ENCODE measurements around the gene SBNO2.
"Not testable (repeated sequence)": the region's sequence is repeated elsewhere in the genome, so short reads cannot be mapped to it uniquely, and the experiment has no call there.

Gene SBNO2

GRCh38 chr19:1206150-1206863 is 32.2 kb upstream of the SBNO2 start:
- DNase-seq (ENCODE audit: low read depth) = no peak
- TF ChIP-seq CTCF (conservative IDR thresholded peaks at IDR 0.05; ENCODE audit: low read depth, low read length) = no peak
- H3K4me3 ChIP-seq (ENCODE audit: low read depth, low read length) = peak overlapping the region; percentile 73

GRCh38 chr19:1205114-1206099 is 31.3 kb upstream of the SBNO2 start, which contains the start of gene STK11:
Gene STK11, plus strand, starts transcription at chr19:1205778. Its CDS starts 1,136 bp downstream, at chr19:1206914.
- DNase-seq (ENCODE audit: low read depth) = peak; percentile 98
- peak within 1 kb of the TSS; percentile 73 for H3K4me3 ChIP-seq (ENCODE audit: low read depth, low read length)
- TF ChIP-seq CTCF (conservative IDR thresholded peaks at IDR 0.05; ENCODE audit: low read depth, low read length) = no peak

- DNase-seq (ENCODE audit: low read depth); H3K4me3 ChIP-seq (ENCODE audit: low read depth, low read length): not testable (repeated sequence)
Measured at GRCh38 chr19:1200614-1201013, 26.5 kb upstream of the SBNO2 start.

DNA sequence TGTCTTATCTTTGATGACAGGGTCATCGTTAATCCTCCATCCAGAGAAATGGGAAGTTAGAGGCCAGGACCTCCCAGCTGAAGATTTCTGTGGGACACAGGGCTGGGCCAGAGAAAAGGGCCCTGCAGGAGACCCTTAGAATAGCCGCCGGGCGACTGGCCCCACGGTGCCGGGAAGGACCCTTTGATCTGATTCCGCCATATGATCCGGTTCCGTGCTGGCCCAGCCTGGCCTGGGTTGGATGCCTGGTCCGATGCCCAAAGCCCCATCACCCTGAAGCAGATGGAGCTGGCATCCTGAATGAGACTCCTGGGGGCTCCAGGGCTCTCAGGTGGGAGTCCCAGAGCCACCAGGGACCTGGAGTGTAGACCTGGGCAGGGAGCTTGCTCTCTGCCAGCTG is 25.5 kb upstream of the SBNO2 start:
- no peak for TF ChIP-seq CTCF (conservative IDR thresholded peaks at IDR 0.05; ENCODE audit: low read depth, low read length)
- no peak for DNase-seq (ENCODE audit: low read depth)
- H3K4me3 ChIP-seq (ENCODE audit: low read depth, low read length) = no peak overlapping the region

DNA sequence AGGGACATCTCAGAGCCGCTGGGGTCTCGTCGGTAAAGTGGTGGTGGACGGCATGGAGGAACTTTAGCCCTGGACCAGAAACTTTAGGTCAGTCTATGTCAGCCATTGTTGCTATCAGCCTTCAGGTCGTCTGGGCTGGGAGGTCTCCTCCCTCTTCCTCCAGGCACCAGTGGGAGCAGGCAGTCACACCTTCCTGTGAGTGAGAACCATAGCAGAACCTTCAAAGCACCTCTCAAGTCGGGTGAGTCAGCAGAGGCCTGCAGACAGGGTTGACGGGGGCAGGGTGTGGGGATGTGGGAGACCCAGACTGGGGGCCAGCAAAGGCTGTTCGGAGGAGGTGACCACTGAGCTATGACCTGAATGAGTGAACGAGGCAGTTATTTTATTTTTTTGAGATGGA is 15.4 kb upstream of the SBNO2 start:
- no peak for TF ChIP-seq CTCF (conservative IDR thresholded peaks at IDR 0.05; ENCODE audit: low read depth, low read length)
- DNase-seq (ENCODE audit: low read depth) = peak; percentile 48
- no peak overlapping the region for H3K4me3 ChIP-seq (ENCODE audit: low read depth, low read length)

- H3K4me3 ChIP-seq (ENCODE audit: low read depth, low read length) = no peak overlapping the region
- TF ChIP-seq CTCF (conservative IDR thresholded peaks at IDR 0.05; ENCODE audit: low read depth, low read length) = no peak
- no peak for DNase-seq (ENCODE audit: low read depth)
Measured at GRCh38 chr19:1183543-1184172, 9.6 kb upstream of the SBNO2 start.

- no peak overlapping the region for H3K4me3 ChIP-seq (ENCODE audit: low read depth, low read length)
- TF ChIP-seq CTCF (conservative IDR thresholded peaks at IDR 0.05; ENCODE audit: low read depth, low read length) = no peak
Measured at GRCh38 chr19:1182727-1183126, 8.7 kb upstream of the SBNO2 start.

More at GRCh38 chr19:1182727-1183126, 8.7 kb upstream of the SBNO2 start:
- no peak for DNase-seq (ENCODE audit: low read depth)

Measured in choroid plexus epithelial cell (primary cell).